ENCODE data around the gene COQ3.

The COQ3 gene

DNA sequence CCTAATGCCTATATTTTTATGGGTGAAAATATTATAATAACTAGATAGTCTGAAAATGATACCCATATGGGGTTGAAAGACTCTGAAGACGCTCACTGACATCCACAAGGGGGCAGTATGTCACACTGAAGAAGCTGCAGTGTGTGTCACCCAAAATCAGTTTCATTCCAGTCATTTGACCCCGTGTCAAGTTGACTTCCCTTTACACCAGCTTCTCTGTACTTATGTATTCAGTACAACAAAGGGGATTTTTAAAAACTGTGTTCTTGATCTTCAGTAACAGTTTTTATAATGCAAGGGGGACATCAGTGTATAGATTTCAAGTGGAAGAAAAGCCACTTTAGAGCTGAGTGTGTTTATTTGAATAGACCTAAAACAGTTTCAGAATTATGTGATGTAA lies 63.8 kb downstream of the COQ3 start:
- DNase-seq: peak; percentile 74

DNA sequence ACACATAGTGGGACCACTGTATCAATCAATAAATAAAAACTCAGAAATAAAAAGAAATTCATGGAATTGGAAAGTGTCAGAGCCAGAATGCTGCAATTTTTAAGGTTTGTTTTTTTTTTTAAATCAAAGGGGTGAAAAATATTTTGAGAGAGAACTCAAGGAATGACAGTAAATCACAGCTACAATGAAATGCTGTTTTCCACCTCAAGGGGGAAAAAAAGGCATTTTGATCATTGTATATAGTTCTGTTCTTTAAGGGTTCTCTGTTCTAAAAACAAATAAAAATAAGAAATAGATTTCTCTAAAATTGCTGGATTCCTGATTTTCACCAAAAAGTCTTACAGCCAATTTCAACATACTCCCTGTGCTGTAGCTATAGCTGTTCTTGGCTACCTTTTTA lies 69.0 kb downstream of the COQ3 start:
- DNase-seq: no peak
